K562 (cell line): ENCODE measurements around the gene SCN4A. TPM values are rescaled to one million over a fixed set of nuclear protein-coding genes. Genes with fewer than 3 reads are reported as not detected.

ENCODE experiments used
- ATAC-seq: fragments of 200-7000 bp; cut with Tn5 transposase; 3 replicates; pipeline ENCODE4 v1.9.1; 2020; ENCODE audit warnings: moderate library complexity
- BruUV-seq: library from RNA; stranded (reverse); fragments of 400-500 nt; replicated peaks from 2 replicates; lab custom pipeline; 2021; lab: Mats Ljungman, UMichigan
- CTCF ChIA-PET: fragments of 300-600 bp; formaldehyde crosslinking; extraction: SDS; loops from one replicate; lab custom pipeline; 2021; ENCODE audit warnings: low intra/inter-chr PET ratio; lab: Yijun Ruan, JAX
- POLR2A ChIA-PET: fragments of 300-600, 350-650 bp; sonication (Branson Sonifier 250); formaldehyde crosslinking; extraction: SDS; loops from one replicate; lab custom pipeline; 2021; ENCODE audit warnings: antibody characterized with exemption, inconsistent platforms; lab: Yijun Ruan, JAX
- DNase-seq, 4 experiments: peaks; one replicate each; pipeline versions ENCODE4 v3.0.0 to v3.0.0-alpha.2; 2011 to 2018; ENCODE audit warnings: low spot score in 3 of 4, mixed read lengths in 3 of 4; ENCODE audit errors: extremely low read depth in 1 of 4
- FAIRE-seq: peaks from 2 replicates; lab custom pipeline; 2011; peaks lifted over from hg19 to GRCh38; lab: Jason Lieb, UNC
- H2AFZ ChIP-seq: 2 replicates; pipeline ENCODE4 v1.6.0; 2011; ENCODE audit warnings: low read depth, low read length, control low read depth, inconsistent platforms
- H3K27ac ChIP-seq: fragments of 200-600 bp; 3 replicates; pipeline ENCODE4 v1.8.0; 2011; ENCODE audit warnings: low read depth, mild to moderate bottlenecking, control low read depth, inconsistent platforms, low read length, moderate library complexity, mixed read lengths; ENCODE audit errors: extremely low read depth
- H3K27me3 ChIP-seq, 2 experiments: fragments of 300-600 bp in 1 of 2; 2 replicates in 1 of 2; 3 replicates in 1 of 2; pipeline versions ENCODE4 v1.6.0 to v1.8.0; 2011; ENCODE audit warnings: inconsistent platforms in 2 of 2, low read length in 2 of 2, mild to moderate bottlenecking in 1 of 2, mixed read lengths in 1 of 2, moderate library complexity in 1 of 2; ENCODE audit not compliant: control insufficient read depth in 2 of 2, insufficient read depth in 2 of 2
- H3K36me3 ChIP-seq: fragments of 300-600 bp; 3 replicates; pipeline ENCODE4 v1.8.0; 2011; ENCODE audit warnings: mild to moderate bottlenecking, low read length, inconsistent platforms; ENCODE audit not compliant: control insufficient read depth, insufficient read depth
- H3K4me1 ChIP-seq, 2 experiments: fragments of 200-600 bp in 1 of 2; replicated peaks in 1 of 2; 2 replicates in 1 of 2; 3 replicates in 1 of 2; pipeline versions ENCODE4 v1.5.1 to v1.8.0; 2011; ENCODE audit warnings: inconsistent platforms in 2 of 2, low read length in 2 of 2, mild to moderate bottlenecking in 1 of 2, mixed read lengths in 1 of 2, moderate library complexity in 1 of 2; ENCODE audit not compliant: control insufficient read depth in 2 of 2, insufficient read depth in 2 of 2
- H3K4me2 ChIP-seq: 2 replicates; pipeline ENCODE4 v1.6.1; 2011; ENCODE audit warnings: low read length, control low read depth, inconsistent platforms, mixed read lengths; ENCODE audit not compliant: insufficient read depth
- H3K4me3 ChIP-seq: fragments of 200-600 bp; sonication (generic), shearing (Covaris generic); 2 replicates; pipeline ENCODE4 v1.5.1; 2016; ENCODE audit warnings: control low read depth, inconsistent platforms
- H3K79me2 ChIP-seq: fragments of 200-600 bp; 3 replicates; pipeline ENCODE4 v1.8.0; 2011; ENCODE audit warnings: low read length, inconsistent platforms; ENCODE audit not compliant: control insufficient read depth, insufficient read depth
- H3K9ac ChIP-seq, 2 experiments: 2 replicates each; pipeline versions ENCODE4 v1.6.0 to v1.6.1; 2011; ENCODE audit warnings: low read depth in 2 of 2, low read length in 2 of 2, control low read depth in 1 of 2, inconsistent platforms in 1 of 2, mild to moderate bottlenecking in 1 of 2, mixed read lengths in 1 of 2; ENCODE audit not compliant: insufficient read depth in 1 of 2
- H3K9me1 ChIP-seq: one replicate; pipeline ENCODE4 v1.6.0; 2011; ENCODE audit warnings: inconsistent platforms, mild to moderate bottlenecking, low read length, moderate library complexity; ENCODE audit not compliant: control insufficient read depth, insufficient read depth
- H3K9me3 ChIP-seq: replicated peaks from 2 replicates; pipeline ENCODE4 v1.5.1; 2011; ENCODE audit warnings: low read depth, low read length, inconsistent platforms; ENCODE audit not compliant: control insufficient read depth, insufficient read depth
- H4K20me1 ChIP-seq: replicated peaks from 2 replicates; pipeline ENCODE4 v1.6.1; 2011; ENCODE audit warnings: low read length, inconsistent platforms, mixed read lengths; ENCODE audit not compliant: control insufficient read depth, insufficient read depth
- CSDE1 ChIP-seq, 2 experiments: fragments of 450-650 bp; IDR thresholded peaks; 2 replicates each; pipeline ENCODE4 v1.6.1; 2016; ENCODE audit warnings: mild to moderate bottlenecking in 1 of 2
- MTF1 ChIP-seq: fragments of 250-450 bp; sonication (Bioruptor Pico); IDR thresholded peaks from 2 replicates; pipeline ENCODE4 v1.9.0; 2021; ENCODE audit warnings: moderate library complexity, mild to moderate bottlenecking, inconsistent platforms, borderline replicate concordance
- PHB2 ChIP-seq: fragments of 450-650 bp; IDR thresholded peaks from 2 replicates; pipeline ENCODE4 v1.6.1; 2017; ENCODE audit warnings: low read depth
- SPI1 ChIP-seq: IDR thresholded peaks from 2 replicates; pipeline ENCODE4 v1.6.1; 2011; ENCODE audit warnings: low read depth, low read length, control low read depth, borderline replicate concordance
- ZBTB11 ChIP-seq, 3 experiments: fragments of 200-800 bp in 1 of 3; fragments of 250-450 bp in 1 of 3; fragments of 450-650 bp in 1 of 3; sonication (Bioruptor Pico) in 1 of 3; sonication (Bioruptor generic) in 1 of 3; formaldehyde crosslinking in 1 of 3; IDR thresholded peaks; 2 replicates each; pipeline versions ENCODE4 v1.6.1 to v1.8.0; 2016 to 2022; ENCODE audit warnings: mild to moderate bottlenecking in 2 of 3, missing genetic modification characterization in 2 of 3, missing compliant biosample characterization in 1 of 3, moderate library complexity in 1 of 3
- ZNF274 ChIP-seq: IDR thresholded peaks from 2 replicates; pipeline ENCODE4 v1.6.1; 2011; ENCODE audit warnings: low read depth, mild to moderate bottlenecking, low read length, moderate library complexity, borderline replicate concordance
- WGBS: fragments of 100-300 bp; shearing (Covaris generic); methylation state at CpG from one replicate; pipeline ENCODE4 v1.1.6; 2016; ENCODE audit warnings: low coverage, mixed read lengths; ENCODE audit not compliant: insufficient coverage; ENCODE audit errors: missing lambda C conversion rate; 5-methylcytosine and 5-hydroxymethylcytosine counted together
- in situ Hi-C: fragments of 300-500 bp; cut with MboI; formaldehyde crosslinking; loops from 4 replicates; pipeline ENCODE4 v1.15.0; 2018; ENCODE audit warnings: inconsistent platforms, mixed read lengths
- intact Hi-C: fragments of 100-400 bp; cut with micrococcal nuclease; formaldehyde crosslinking; loops from 2 replicates; pipeline ENCODE4 v1.14.2; 2022
- polyA plus RNA-seq, 8 experiments: library from polyadenylated mRNA; depleted of rRNA in 4 of 8; stranded (reverse) in 5 of 8; unstranded in 3 of 8; fragments of >200 nt; fragmentation: Nextera tagmentation in 2 of 8; fragmentation: Illumina TruSeq in 1 of 8; extraction: Ambion mirVana in 2 of 8; extraction: Trizol in 1 of 8; gene quantifications; 2 replicates each; pipeline versions ENCODE4 v1.2.1 to v1.2.3, GENCODE V29; 2011 to 2014; ENCODE audit warnings: inconsistent platforms in 1 of 8, missing spikeins in 1 of 8
- total RNA-seq, 7 experiments: library from RNA; depleted of rRNA in 6 of 7; stranded (reverse); fragments of >200 nt in 6 of 7; fragmentation: Illumina TruSeq in 2 of 7; extraction: Trizol in 2 of 7; gene quantifications; 2 replicates each; pipeline versions ENCODE4 v1.2.1 to v1.2.3, GENCODE V29; 2011 to 2021; ENCODE audit warnings: low replicate concordance in 1 of 7

The SCN4A gene
- total and polyA plus RNA-seq, 9 of the 15 experiments (the other 6 are each of a cell fraction or from before 2014, with no cell fraction given), result 0.29 to 2.6 (median 1.4) TPM

DNA sequence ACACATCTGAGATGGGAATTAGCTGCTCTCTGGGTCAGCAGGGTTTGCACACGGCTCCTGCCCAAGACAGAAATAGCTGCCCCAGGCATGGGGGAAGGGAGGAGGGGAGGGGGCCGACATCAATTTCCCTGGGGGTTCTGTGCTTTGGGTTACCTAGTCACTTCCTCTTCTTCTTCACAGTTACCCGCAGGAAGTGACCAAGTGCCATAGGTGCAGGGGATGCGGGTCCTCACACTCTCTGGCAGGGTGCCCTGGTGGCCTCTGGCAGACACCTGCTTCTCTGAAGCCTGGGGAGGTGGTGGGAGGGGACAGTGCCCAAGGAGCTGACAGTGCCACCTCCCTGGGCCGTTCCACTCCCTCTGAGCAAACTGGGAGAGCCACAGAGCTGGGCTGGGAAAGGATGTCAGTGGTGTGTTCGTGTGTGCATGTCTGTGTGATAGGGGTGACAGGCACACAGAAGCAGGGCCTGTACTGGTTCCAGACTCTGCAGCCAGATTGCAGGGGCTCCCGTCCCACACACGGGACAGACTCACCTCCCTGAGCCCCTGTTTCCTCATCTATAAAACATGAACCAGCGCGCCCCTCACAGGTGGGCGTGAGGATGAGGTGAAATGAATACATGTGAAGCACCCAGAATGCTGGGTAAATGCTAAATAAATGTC is 18.2 kb downstream of the SCN4A start:
- H4K20me1 ChIP-seq, result 0 out of 2 replicates have a peak, but pooled peaks cover 8% of the 10 kb centered on the region
- ATAC-seq, result no peak
- H3K27me3 ChIP-seq, result peaks cover 13 to 34% of the 10 kb centered on the region in 2 experiments; a peak in 4 of 5 replicates
- CTCF ChIA-PET, result no interaction called here
- no peaks in the 10 kb centered on the region for H3K9me3 ChIP-seq
- no peak for DNase-seq
- intact Hi-C loops, result no loop called here
- peak overlapping the region in 1 of 2 experiments; percentile 22; a peak in 1 of 4 replicates for H3K9ac ChIP-seq
- peak; percentile 69; the same call in 1 of the 2 replicates for TF ChIP-seq SPI1
- no peak for TF ChIP-seq CSDE1 (IDR thresholded peaks at IDR 0.05)
- TF ChIP-seq ZBTB11 (CRISPR knock-in tag; IDR thresholded peaks at IDR 0.05), result peak in 1 of 3 experiments; percentile 16; a peak in 1 of 6 replicates
- no peak for TF ChIP-seq MTF1 (CRISPR knock-in tag)
- no peak for TF ChIP-seq ZNF274
- TF ChIP-seq PHB2, result no peak
- 0 out of 5 replicates have a peak, but pooled peaks cover 0 to 4% of the 10 kb centered on the region in 2 experiments for H3K4me1 ChIP-seq
- no peaks in the 10 kb centered on the region for H3K79me2 ChIP-seq
- no peak for FAIRE-seq
- WGBS, result 31% methylated on average over 11 of the region's 11 CpGs
- no peaks in the 10 kb centered on the region for H3K9me1 ChIP-seq
- in situ Hi-C loops, result no loop called here
- no peak overlapping the region for H3K4me3 ChIP-seq
- H3K4me2 ChIP-seq, result no peak overlapping the region
- H3K36me3 ChIP-seq, result no peaks in the 10 kb centered on the region
- no peak overlapping the region for H2AFZ ChIP-seq
- H3K27ac ChIP-seq, result no peak overlapping the region
- POLR2A ChIA-PET, result interaction anchor here (0.6 to 1.1 kb wide), 2 partner anchors 10 to 359 kb away, joined by 3 read pairs; no protein-coding TSS in a partner anchor
- BruUV-seq, result no TSS peak
